GM12865 (cell line): ENCODE measurements around the gene ENTPD7.

Source experiments
- DNase-seq: peaks from one replicate; pipeline ENCODE4 v3.0.0; 2010; ENCODE audit warnings: low read depth
- H3K4me3 ChIP-seq: 2 replicates; pipeline ENCODE4 v1.5.1; 2011; ENCODE audit warnings: mild to moderate bottlenecking, low read depth, low read length, control low read depth
- TF ChIP-seq, protein P1 (sequence below): IDR thresholded peaks from 2 replicates; pipeline ENCODE4 v1.5.1; 2011; ENCODE audit warnings: low read length, control low read depth, low read depth, inconsistent platforms; ENCODE audit not compliant: insufficient read depth; ENCODE audit errors: missing control alignments

ENTPD7 gene, protein sequence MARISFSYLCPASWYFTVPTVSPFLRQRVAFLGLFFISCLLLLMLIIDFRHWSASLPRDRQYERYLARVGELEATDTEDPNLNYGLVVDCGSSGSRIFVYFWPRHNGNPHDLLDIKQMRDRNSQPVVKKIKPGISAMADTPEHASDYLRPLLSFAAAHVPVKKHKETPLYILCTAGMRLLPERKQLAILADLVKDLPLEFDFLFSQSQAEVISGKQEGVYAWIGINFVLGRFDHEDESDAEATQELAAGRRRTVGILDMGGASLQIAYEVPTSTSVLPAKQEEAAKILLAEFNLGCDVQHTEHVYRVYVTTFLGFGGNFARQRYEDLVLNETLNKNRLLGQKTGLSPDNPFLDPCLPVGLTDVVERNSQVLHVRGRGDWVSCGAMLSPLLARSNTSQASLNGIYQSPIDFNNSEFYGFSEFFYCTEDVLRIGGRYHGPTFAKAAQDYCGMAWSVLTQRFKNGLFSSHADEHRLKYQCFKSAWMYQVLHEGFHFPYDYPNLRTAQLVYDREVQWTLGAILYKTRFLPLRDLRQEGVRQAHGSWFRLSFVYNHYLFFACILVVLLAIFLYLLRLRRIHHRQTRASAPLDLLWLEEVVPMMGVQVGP

DNA sequence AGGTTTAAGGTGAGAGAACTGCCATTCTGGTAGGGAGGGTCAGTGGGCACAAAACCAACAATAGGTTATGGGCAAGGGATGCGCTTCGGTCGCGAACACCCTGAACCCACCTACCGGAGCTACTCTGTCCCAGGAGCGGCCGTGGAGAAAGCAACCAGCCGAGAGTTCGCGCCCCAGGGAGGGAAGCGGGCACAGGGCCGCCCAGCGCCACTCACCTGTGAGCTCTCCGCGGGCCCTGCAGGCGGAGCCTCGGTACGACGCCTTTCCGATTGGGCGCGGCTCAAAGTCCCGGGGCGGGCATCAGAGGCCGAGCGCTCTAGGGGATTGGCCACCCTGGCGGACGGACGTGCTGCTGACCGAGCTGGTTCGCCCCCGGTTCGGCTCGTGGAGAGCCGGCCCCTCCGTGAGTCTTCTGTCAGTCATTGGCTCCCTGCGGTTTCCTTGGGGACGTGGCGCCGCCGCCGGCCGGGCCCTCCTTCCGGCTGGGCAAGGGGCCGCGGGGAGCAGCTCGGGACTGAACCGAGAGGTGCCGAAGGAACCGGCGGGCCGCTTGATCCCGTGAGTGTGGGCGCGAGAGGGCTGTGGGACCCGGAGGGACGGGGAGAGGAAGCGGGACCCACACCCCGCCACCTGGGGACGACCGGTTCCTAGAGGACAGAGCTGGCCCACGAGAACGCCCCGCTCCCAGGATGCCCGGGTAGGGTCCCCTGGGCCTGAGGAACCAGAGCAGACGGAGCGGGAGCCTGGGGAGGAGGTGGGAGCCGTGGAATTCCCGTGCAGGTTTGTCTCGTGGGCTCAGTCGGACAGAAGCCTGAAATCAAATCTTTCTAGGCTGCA, at the start of gene ENTPD7:
Gene ENTPD7 (plus strand): TSS at position 479 of the 837 bp plus-strand sequence. CDS start 448 bp downstream, outside the sequence.
- TF ChIP-seq, protein P1, sequence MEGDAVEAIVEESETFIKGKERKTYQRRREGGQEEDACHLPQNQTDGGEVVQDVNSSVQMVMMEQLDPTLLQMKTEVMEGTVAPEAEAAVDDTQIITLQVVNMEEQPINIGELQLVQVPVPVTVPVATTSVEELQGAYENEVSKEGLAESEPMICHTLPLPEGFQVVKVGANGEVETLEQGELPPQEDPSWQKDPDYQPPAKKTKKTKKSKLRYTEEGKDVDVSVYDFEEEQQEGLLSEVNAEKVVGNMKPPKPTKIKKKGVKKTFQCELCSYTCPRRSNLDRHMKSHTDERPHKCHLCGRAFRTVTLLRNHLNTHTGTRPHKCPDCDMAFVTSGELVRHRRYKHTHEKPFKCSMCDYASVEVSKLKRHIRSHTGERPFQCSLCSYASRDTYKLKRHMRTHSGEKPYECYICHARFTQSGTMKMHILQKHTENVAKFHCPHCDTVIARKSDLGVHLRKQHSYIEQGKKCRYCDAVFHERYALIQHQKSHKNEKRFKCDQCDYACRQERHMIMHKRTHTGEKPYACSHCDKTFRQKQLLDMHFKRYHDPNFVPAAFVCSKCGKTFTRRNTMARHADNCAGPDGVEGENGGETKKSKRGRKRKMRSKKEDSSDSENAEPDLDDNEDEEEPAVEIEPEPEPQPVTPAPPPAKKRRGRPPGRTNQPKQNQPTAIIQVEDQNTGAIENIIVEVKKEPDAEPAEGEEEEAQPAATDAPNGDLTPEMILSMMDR = no peak
- DNase-seq = peak; percentile 97
- peak within 1 kb of the TSS; percentile 92 for H3K4me3 ChIP-seq

DNA sequence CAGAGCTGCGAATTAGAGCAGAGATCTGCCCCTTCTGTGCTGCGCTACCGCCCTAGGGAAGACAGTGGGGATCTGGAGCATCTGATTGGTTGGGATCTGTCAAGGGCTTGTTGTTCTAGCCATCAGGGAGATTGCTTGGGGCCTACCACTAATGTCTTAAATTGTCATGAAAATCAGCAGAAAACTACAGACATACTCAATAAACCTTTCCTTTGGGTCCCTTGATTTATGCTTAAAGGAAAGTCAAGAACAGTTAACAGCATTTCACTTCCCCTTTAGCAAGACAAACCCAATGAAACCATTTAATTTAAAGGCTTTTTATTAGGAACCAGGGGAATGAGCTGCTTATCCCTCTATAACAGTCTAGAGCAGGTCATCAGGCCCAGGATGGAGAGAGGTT, 49.1 kb upstream of the ENTPD7 start:
- TF ChIP-seq, protein P1 = no peak
- H3K4me3 ChIP-seq = no peak overlapping the region
- DNase-seq = no peak

DNA sequence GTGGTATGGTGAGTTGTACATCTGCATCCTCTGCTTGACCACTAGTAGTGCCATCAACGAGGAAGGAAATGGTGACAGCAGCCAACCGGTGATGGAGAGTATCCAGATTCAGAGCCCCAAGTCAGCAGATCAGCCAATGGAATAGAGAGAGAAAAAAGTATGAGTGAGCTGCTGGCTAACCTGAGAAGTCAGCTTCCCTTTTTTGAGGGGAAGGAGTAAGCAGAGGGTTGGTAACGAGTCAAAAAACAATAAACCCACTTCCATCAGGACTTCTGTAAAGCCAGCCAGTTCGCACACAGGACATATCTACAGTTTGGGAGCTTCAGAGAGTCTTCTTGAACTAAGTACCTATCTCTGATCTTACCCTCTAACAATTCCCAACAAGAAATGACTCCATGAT, 48.0 kb upstream of the ENTPD7 start:
- H3K4me3 ChIP-seq = no peak overlapping the region
- TF ChIP-seq, protein P1 = no peak
- DNase-seq = no peak

DNA sequence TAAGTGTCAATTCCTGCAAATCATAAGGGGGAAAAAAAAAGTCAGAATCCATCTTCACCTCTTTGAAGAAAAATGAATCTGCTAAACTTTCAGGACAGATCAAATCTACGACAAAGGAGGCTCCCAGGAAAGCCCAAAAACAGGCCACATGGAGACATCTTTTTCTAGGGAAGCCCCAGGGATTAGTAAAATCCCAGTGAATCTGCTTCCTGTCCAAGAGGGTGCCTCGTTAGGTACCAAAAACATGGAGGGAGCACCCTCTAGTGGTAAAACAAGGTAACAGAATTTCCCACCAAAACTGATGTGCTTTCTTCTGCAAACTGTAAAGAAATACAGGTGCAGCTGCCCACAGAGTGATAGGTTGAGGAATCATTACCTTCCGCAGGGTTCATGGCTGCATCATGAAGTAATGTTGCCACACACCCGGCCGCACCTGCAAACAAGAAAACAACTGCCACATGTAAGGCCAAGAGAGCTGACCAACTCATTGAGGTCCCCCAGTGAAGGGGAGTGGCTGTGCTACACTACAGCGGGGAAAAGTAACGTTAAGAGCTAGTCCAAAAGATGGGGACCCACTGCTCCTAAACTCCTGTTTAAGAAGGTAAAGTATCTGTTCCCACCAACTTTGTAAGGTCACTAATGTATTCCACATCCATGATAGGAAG, 47.0 kb upstream of the ENTPD7 start:
- H3K4me3 ChIP-seq = no peak overlapping the region
- TF ChIP-seq, protein P1 = peak; percentile 78
- peak; percentile 65 for DNase-seq

DNA sequence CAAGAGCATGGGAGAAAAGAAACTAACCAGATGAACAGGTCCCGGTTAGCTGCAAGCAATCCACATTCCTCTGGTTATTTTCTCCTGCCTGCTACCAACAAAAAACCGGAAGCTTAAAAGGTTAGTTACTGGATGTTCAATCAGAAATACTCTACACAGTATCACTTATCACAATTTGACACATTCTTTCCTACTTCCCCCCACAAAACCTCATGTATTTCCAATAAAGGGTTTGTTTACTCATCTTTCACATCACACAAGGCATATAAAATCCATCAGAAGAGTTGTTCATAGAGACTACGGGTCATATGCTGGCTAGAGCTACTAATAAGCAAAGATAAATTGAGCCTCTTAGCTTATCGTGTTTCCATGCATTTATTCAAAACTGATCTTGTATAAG, 43.9 kb upstream of the ENTPD7 start:
- no peak for DNase-seq
- no peak overlapping the region for H3K4me3 ChIP-seq
- TF ChIP-seq, protein P1 = no peak

DNA sequence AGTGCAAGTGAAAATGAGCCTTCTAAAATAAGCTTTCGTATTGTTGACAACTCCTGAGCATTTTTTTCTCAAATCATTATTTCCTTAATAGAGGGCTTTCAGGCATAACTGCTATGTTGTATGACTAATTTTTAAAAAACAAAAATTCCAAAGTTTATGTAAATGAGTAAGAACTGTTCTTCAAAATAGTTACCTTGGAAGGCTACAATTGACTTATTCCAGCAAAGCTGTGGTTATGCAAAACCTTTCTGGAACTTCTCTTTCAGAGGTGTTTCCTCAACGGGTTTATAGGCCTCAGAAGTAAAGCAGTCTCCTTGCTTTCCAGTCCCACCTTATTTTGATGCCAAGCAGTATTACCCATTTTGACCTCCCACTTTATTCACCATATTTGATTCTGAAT, 41.6 kb upstream of the ENTPD7 start:
- TF ChIP-seq, protein P1 = no peak
- H3K4me3 ChIP-seq = no peak overlapping the region

More for the DNA sequence above, 41.6 kb upstream of the ENTPD7 start:
- DNase-seq = no peak
